Endothelial cell of umbilical vein (primary cell): Measurements from ENCODE around the gene PTPRD. TPM values are rescaled to one million over a fixed set of nuclear protein-coding genes. Genes with fewer than 3 reads are reported as not detected.

ENCODE experiments used
- BruUV-seq: library from RNA; stranded (reverse); fragments of 400-500 nt; replicated peaks from 2 replicates; lab custom pipeline; 2021; lab: Mats Ljungman, UMichigan
- CTCF ChIA-PET: fragments of 300-600, 350-600 bp; sonication (Branson Sonifier 250); formaldehyde crosslinking; loops from one replicate; lab custom pipeline; 2021; ENCODE audit warnings: antibody characterized with exemption, inconsistent platforms; lab: Charles Lee
- POLR2A ChIA-PET: fragments of 300-600, 350-600 bp; sonication (Branson Sonifier 250); formaldehyde crosslinking; loops from one replicate; lab custom pipeline; 2021; ENCODE audit warnings: antibody characterized with exemption, inconsistent platforms; lab: Charles Lee
- DNase-seq: peaks from one replicate; pipeline ENCODE4 v3.0.0-alpha.2; 2011; ENCODE audit warnings: low read depth, low spot score
- FAIRE-seq: peaks from 2 replicates; lab custom pipeline; 2011; peaks lifted over from hg19 to GRCh38; lab: Jason Lieb, UNC
- H2AFZ ChIP-seq: 2 replicates; pipeline ENCODE4 v1.6.0; 2012; ENCODE audit warnings: low read depth, low read length, control low read depth, inconsistent platforms
- H3K27ac ChIP-seq: 2 replicates; pipeline ENCODE4 v1.5.1; 2011; ENCODE audit warnings: low read depth, mild to moderate bottlenecking, control low read depth, low read length, moderate library complexity; ENCODE audit not compliant: insufficient read depth
- H3K27me3 ChIP-seq, 2 experiments: 2 replicates each; pipeline versions ENCODE4 v1.6.0 to v1.6.1; 2011; ENCODE audit warnings: low read length in 2 of 2, mixed read lengths in 1 of 2; ENCODE audit not compliant: control insufficient read depth in 2 of 2, insufficient read depth in 2 of 2
- H3K36me3 ChIP-seq, 2 experiments: 2 replicates in 1 of 2; 3 replicates in 1 of 2; pipeline ENCODE4 v1.5.1; 2011; ENCODE audit warnings: low read length in 2 of 2, mild to moderate bottlenecking in 1 of 2, moderate library complexity in 1 of 2; ENCODE audit not compliant: control insufficient read depth in 2 of 2, insufficient read depth in 2 of 2; ENCODE audit errors: extremely low read depth in 1 of 2
- H3K4me1 ChIP-seq: 3 replicates; pipeline ENCODE4 v1.5.1; 2011; ENCODE audit warnings: mild to moderate bottlenecking, low read length; ENCODE audit not compliant: control insufficient read depth, insufficient read depth; ENCODE audit errors: extremely low read depth
- H3K4me2 ChIP-seq: 2 replicates; pipeline ENCODE4 v1.6.1; 2011; ENCODE audit warnings: low read length, control low read depth, mixed read lengths; ENCODE audit not compliant: insufficient read depth
- H3K4me3 ChIP-seq, 3 experiments: fragments of 200-600 bp in 1 of 3; sonication (generic), shearing (Covaris generic) in 1 of 3; replicated peaks in 1 of 3; 2 replicates each; pipeline ENCODE4 v1.5.1; 2011 to 2016; ENCODE audit warnings: control low read depth in 3 of 3, low read length in 3 of 3, mild to moderate bottlenecking in 2 of 3, inconsistent platforms in 1 of 3, low read depth in 1 of 3, moderate library complexity in 1 of 3; ENCODE audit not compliant: insufficient read depth in 1 of 3
- H3K79me2 ChIP-seq: 2 replicates; pipeline ENCODE4 v1.6.0; 2012; ENCODE audit warnings: low read length, inconsistent platforms; ENCODE audit not compliant: control insufficient read depth, insufficient read depth
- H3K9ac ChIP-seq: replicated peaks from 2 replicates; pipeline ENCODE3; 2011; ENCODE audit warnings: low read length, control low read depth; ENCODE audit not compliant: insufficient read depth; ENCODE audit errors: extremely low read depth
- H3K9me1 ChIP-seq: replicated peaks from 3 replicates; pipeline ENCODE4 v1.6.0; 2011; ENCODE audit warnings: mild to moderate bottlenecking, low read length; ENCODE audit not compliant: control insufficient read depth, insufficient read depth; ENCODE audit errors: extremely low read depth
- H3K9me3 ChIP-seq: replicated peaks from 2 replicates; pipeline ENCODE4 v1.5.1; 2012; ENCODE audit warnings: low read length, inconsistent platforms; ENCODE audit not compliant: control insufficient read depth, insufficient read depth
- H4K20me1 ChIP-seq: replicated peaks from 2 replicates; pipeline ENCODE3; 2011; ENCODE audit warnings: mild to moderate bottlenecking, low read length; ENCODE audit not compliant: control insufficient read depth, insufficient read depth; ENCODE audit errors: extremely low read depth
- EZH2 ChIP-seq: IDR thresholded peaks from 2 replicates; pipeline ENCODE4 v1.6.1; 2012; ENCODE audit warnings: borderline replicate concordance, low read depth, mild to moderate bottlenecking, moderate library complexity, low read length, inconsistent platforms; ENCODE audit not compliant: severe bottlenecking
- GATA2 ChIP-seq: IDR thresholded peaks from 2 replicates; pipeline ENCODE4 v1.7.0; 2011; ENCODE audit warnings: low read depth, mild to moderate bottlenecking, moderate library complexity, mixed read lengths, low read length; ENCODE audit not compliant: insufficient read length, insufficient read depth
- JUN ChIP-seq: IDR thresholded peaks from 2 replicates; pipeline ENCODE4 v1.6.1; 2011; ENCODE audit warnings: borderline replicate concordance, low read depth; ENCODE audit not compliant: insufficient read length, insufficient read depth
- MYC ChIP-seq: IDR thresholded peaks from one replicate; pipeline ENCODE4 v1.6.1; 2011; ENCODE audit warnings: mild to moderate bottlenecking, low read depth, low read length
- POLR2A ChIP-seq: IDR thresholded peaks from 2 replicates; pipeline ENCODE4 v1.6.1; 2012; ENCODE audit warnings: low read depth, mild to moderate bottlenecking, control low read depth, low read length
- POLR2AphosphoS5 ChIP-seq: IDR thresholded peaks from 2 replicates; pipeline ENCODE4 v1.6.1; 2012; ENCODE audit warnings: low read depth, mild to moderate bottlenecking, control low read depth, low read length, moderate library complexity; ENCODE audit not compliant: insufficient read depth
- dilution Hi-C: fragments of 300-500 bp; cut with MboI; formaldehyde crosslinking; loops from one replicate; pipeline ENCODE4 v1.15.0; 2019; ENCODE audit warnings: low sequenced_read_pairs; ENCODE audit not compliant: extremely low pct_ligation_motif_present
- intact Hi-C: fragments of 100-400 bp; cut with micrococcal nuclease; formaldehyde crosslinking; loops from one replicate; pipeline ENCODE4 v1.10.0; 2022
- polyA plus RNA-seq, 4 experiments: library from polyadenylated mRNA; depleted of rRNA in 3 of 4; stranded (reverse) in 3 of 4; unstranded in 1 of 4; fragments of >200 nt; gene quantifications; 2 replicates each; pipeline versions ENCODE4 v1.2.1 to v1.2.3, GENCODE V29; 2011 to 2012; ENCODE audit warnings: missing spikeins in 1 of 4
- total RNA-seq: library from RNA; stranded (reverse); gene quantifications from 2 replicates; pipeline ENCODE4 v1.2.3, GENCODE V29; 2021
- TF ChIP-seq, protein P1 (sequence below): IDR thresholded peaks from 2 replicates; pipeline ENCODE4 v1.6.1; 2011; ENCODE audit not compliant: insufficient read depth, insufficient read length
- TF ChIP-seq, protein P2 (sequence below), 2 donors: IDR thresholded peaks; 1 replicate in 1 of 2; 2 replicates in 1 of 2; pipeline ENCODE4 v1.5.1; 2011; ENCODE audit warnings: low read length in 2 of 2, mild to moderate bottlenecking in 2 of 2, moderate library complexity in 2 of 2, control low read depth in 1 of 2, inconsistent platforms in 1 of 2, low read depth in 1 of 2; ENCODE audit not compliant: insufficient read depth in 1 of 2; ENCODE audit errors: extremely low read depth in 1 of 2

Gene PTPRD
- total and polyA plus RNA-seq, 2 donors (not counting 3 experiments of a cell fraction or from before 2014, with no cell fraction given): 5.5 to 5.7 TPM

DNA sequence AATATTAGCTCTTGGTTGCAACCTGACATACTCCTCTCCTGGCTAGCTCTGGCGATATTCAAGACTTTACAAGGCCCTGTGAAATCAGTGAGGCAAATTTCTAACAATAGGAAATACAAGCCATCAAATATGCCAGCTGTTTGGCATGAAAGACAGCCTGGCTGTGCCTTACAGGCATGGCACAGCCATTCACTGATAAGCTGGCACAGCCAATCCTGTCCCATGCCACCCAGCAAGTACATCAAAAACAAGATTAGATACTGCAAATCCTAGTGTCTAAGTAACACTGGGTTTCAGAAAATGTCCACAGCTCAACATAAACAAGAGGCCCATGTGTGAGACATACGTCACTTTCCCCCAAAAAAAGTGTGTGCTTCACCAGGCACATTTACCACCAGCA, 1767.4 kb downstream of the PTPRD start:
- Histone ChIP-seq H2AFZ (no peak overlapping the region), H3K4me1 (no peaks in the 10 kb centered on the region), H3K4me2 (no peak overlapping the region), H3K27me3 (no peaks in the 10 kb centered on the region), H3K27ac (no peak overlapping the region), H3K9ac (no peak overlapping the region), H3K9me1 (no peaks in the 10 kb centered on the region), H3K4me3 (no peak overlapping the region), H3K36me3 (no peaks in the 10 kb centered on the region), H3K9me3 (no peaks in the 10 kb centered on the region), H4K20me1 (no peaks in the 10 kb centered on the region), H3K79me2 (no peaks in the 10 kb centered on the region)
- dilution Hi-C loops: no loop called here
- no TSS peak for BruUV-seq
- CTCF ChIA-PET: no interaction called here
- FAIRE-seq: no peak
- POLR2A ChIA-PET: no interaction called here
- DNase-seq: no peak
- TF ChIP-seq, protein P1, sequence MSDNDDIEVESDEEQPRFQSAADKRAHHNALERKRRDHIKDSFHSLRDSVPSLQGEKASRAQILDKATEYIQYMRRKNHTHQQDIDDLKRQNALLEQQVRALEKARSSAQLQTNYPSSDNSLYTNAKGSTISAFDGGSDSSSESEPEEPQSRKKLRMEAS: no peak
- no peak for TF ChIP-seq JUN
- no peak for TF ChIP-seq POLR2AphosphoS5
- TF ChIP-seq, protein P2, sequence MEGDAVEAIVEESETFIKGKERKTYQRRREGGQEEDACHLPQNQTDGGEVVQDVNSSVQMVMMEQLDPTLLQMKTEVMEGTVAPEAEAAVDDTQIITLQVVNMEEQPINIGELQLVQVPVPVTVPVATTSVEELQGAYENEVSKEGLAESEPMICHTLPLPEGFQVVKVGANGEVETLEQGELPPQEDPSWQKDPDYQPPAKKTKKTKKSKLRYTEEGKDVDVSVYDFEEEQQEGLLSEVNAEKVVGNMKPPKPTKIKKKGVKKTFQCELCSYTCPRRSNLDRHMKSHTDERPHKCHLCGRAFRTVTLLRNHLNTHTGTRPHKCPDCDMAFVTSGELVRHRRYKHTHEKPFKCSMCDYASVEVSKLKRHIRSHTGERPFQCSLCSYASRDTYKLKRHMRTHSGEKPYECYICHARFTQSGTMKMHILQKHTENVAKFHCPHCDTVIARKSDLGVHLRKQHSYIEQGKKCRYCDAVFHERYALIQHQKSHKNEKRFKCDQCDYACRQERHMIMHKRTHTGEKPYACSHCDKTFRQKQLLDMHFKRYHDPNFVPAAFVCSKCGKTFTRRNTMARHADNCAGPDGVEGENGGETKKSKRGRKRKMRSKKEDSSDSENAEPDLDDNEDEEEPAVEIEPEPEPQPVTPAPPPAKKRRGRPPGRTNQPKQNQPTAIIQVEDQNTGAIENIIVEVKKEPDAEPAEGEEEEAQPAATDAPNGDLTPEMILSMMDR (IDR thresholded peaks at IDR 0.05; ENCODE audit: extremely low read depth in 1 of 2, insufficient read depth in 1 of 2, low read depth in 1 of 2, low read length in 2 of 2): no peak
- intact Hi-C loops: no loop called here

DNA sequence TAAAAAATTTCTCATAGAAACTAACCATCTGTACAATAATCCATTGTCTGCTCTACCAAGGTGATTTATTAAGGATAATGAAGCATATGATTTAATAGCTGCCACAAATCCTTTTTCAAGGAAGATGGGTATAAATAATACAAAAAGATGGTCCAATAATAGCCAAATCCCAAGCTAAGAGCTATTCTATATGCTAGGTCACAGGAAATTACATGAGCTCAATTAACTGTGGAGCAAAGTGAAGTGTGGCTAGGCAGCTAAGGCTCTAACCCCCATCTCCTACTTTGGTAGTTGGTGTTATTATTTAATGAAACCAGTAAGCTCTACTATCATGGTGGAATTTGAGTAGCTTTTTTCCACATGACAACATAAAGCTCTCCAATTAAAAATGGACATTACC, 1768.3 kb downstream of the PTPRD start:
- H3K27ac ChIP-seq: no peak overlapping the region
- no peak for FAIRE-seq
- TF ChIP-seq EZH2: no peak
- TF ChIP-seq POLR2A: no peak
- TF ChIP-seq GATA2: no peak
- TF ChIP-seq MYC: no peak
- TF ChIP-seq, protein P1: no peak
- TF ChIP-seq JUN: no peak

More for the DNA sequence above, 1768.3 kb downstream of the PTPRD start:
- no peaks in the 10 kb centered on the region for H3K36me3 ChIP-seq
- no peak for DNase-seq
- no peaks in the 10 kb centered on the region for H3K9me1 ChIP-seq
- no peaks in the 10 kb centered on the region for H3K27me3 ChIP-seq
- H3K9me3 ChIP-seq: no peaks in the 10 kb centered on the region
- H3K9ac ChIP-seq: no peak overlapping the region
- intact Hi-C loops (no loop called here), dilution Hi-C loops (no loop called here)
- ChIA-PET POLR2A (no interaction called here), CTCF (interaction anchor here (0.9 kb wide), 1 partner anchor 10 kb away, joined by 3 read pairs; no protein-coding TSS in a partner anchor)
- H3K4me2 ChIP-seq: no peak overlapping the region
- H3K4me3 ChIP-seq: no peak overlapping the region
- H3K79me2 ChIP-seq: no peaks in the 10 kb centered on the region
- no TSS peak for BruUV-seq
- no peaks in the 10 kb centered on the region for H3K4me1 ChIP-seq
- H2AFZ ChIP-seq: no peak overlapping the region
- no peaks in the 10 kb centered on the region for H4K20me1 ChIP-seq
